Activated CD4-positive, alpha-beta T cell treated with anti-CD3 and anti-CD28 coated beads, Interleukin-2, amount 10 ng/mL, durations not matched to agents 7 days and 5 days (primary cell): ENCODE measurements around the gene FMO1. TPM values are rescaled to one million over a fixed set of nuclear protein-coding genes. Genes with fewer than 3 reads are reported as not detected.

Experiments
- CTCF ChIA-PET: fragments of 350-600 bp; sonication (Branson Sonifier 250); formaldehyde crosslinking; loops from one replicate; lab custom pipeline; 2021; ENCODE audit warnings: antibody characterized with exemption; lab: Charles Lee
- POLR2A ChIA-PET: fragments of 350-600 bp; sonication (Branson Sonifier 250); formaldehyde crosslinking; loops from one replicate; lab custom pipeline; 2021; ENCODE audit warnings: antibody characterized with exemption; lab: Charles Lee
- DNase-seq: peaks from one replicate; pipeline ENCODE4 v3.0.0-alpha.2; 2020
- H3K27ac Mint-ChIP-seq: one replicate; pipeline ENCODE4 v1.8.0; 2021; ENCODE audit warnings: mild to moderate bottlenecking, moderate library complexity, mixed read lengths
- H3K27me3 Mint-ChIP-seq: one replicate; pipeline ENCODE4 v1.8.0; 2021; ENCODE audit warnings: mixed read lengths
- H3K36me3 Mint-ChIP-seq: one replicate; pipeline ENCODE4 v1.8.0; 2021; ENCODE audit warnings: low read depth, mixed read lengths
- H3K4me1 Mint-ChIP-seq: one replicate; pipeline ENCODE4 v1.8.0; 2021; ENCODE audit warnings: mixed read lengths
- H3K4me3 Mint-ChIP-seq: one replicate; pipeline ENCODE4 v1.8.0; 2021; ENCODE audit warnings: mild to moderate bottlenecking, moderate library complexity, mixed read lengths
- H3K9me3 Mint-ChIP-seq: one replicate; pipeline ENCODE4 v1.8.0; 2021; ENCODE audit warnings: mixed read lengths
- total RNA-seq, 2 experiments: library from RNA; stranded (reverse); gene quantifications; one replicate each; pipeline ENCODE4 v1.2.3, GENCODE V29; 2021

Gene FMO1
- total RNA-seq, 2 experiments from 2014 or later, result not detected

- peaks cover 10% of the 10 kb centered on the region for H3K4me1 Mint-ChIP-seq
- H3K4me3 Mint-ChIP-seq, result no peak overlapping the region
- H3K27me3 Mint-ChIP-seq, result peaks cover 46% of the 10 kb centered on the region
- no peak for DNase-seq
- POLR2A ChIA-PET, result no interaction called here
- CTCF ChIA-PET, result interaction anchor here (0.8 kb wide), 1 partner anchor 64 kb away, joined by 3 read pairs; the partner anchor contains the start of gene FMO4
- no peaks in the 10 kb centered on the region for H3K36me3 Mint-ChIP-seq
- H3K27ac Mint-ChIP-seq, result no peak overlapping the region
- H3K9me3 Mint-ChIP-seq, result no peaks in the 10 kb centered on the region
Measured at GRCh38 chr1:171250263-171250662, 2.0 kb downstream of the FMO1 start.

GRCh38 chr1:171251042-171251951 is 3.0 kb downstream of the FMO1 start:
- ChIA-PET CTCF (no interaction called here), POLR2A (no interaction called here)
- H3K36me3 Mint-ChIP-seq, result no peaks in the 10 kb centered on the region
- H3K9me3 Mint-ChIP-seq, result no peaks in the 10 kb centered on the region
- H3K4me1 Mint-ChIP-seq, result peaks cover 10% of the 10 kb centered on the region
- H3K27ac Mint-ChIP-seq, result no peak overlapping the region
- peaks cover 46% of the 10 kb centered on the region for H3K27me3 Mint-ChIP-seq
- DNase-seq, result peak; percentile 29
- peak overlapping the region; percentile 78 for H3K4me3 Mint-ChIP-seq

- Mint-ChIP-seq H3K27me3 (peaks cover 46% of the 10 kb centered on the region), H3K4me3 (peak overlapping the region; percentile 78), H3K27ac (no peak overlapping the region), H3K36me3 (no peaks in the 10 kb centered on the region), H3K9me3 (no peaks in the 10 kb centered on the region), H3K4me1 (peaks cover 10% of the 10 kb centered on the region)
- CTCF ChIA-PET, result no interaction called here
- POLR2A ChIA-PET, result no interaction called here
- no peak for DNase-seq
Measured at GRCh38 chr1:171251952-171252300, 3.6 kb downstream of the FMO1 start.

GRCh38 chr1:171252482-171252881 is 4.2 kb downstream of the FMO1 start:
- peaks cover 10% of the 10 kb centered on the region for H3K4me1 Mint-ChIP-seq
- peak; percentile 17 for DNase-seq
- no peaks in the 10 kb centered on the region for H3K9me3 Mint-ChIP-seq
- H3K36me3 Mint-ChIP-seq, result no peaks in the 10 kb centered on the region
- peaks cover 45% of the 10 kb centered on the region for H3K27me3 Mint-ChIP-seq
- H3K4me3 Mint-ChIP-seq, result no peak overlapping the region
- POLR2A ChIA-PET, result no interaction called here
- CTCF ChIA-PET, result no interaction called here
- H3K27ac Mint-ChIP-seq, result no peak overlapping the region

- no peak for DNase-seq
- no peaks in the 10 kb centered on the region for H3K36me3 Mint-ChIP-seq
- peaks cover 10% of the 10 kb centered on the region for H3K4me1 Mint-ChIP-seq
- CTCF ChIA-PET, result no interaction called here
- POLR2A ChIA-PET, result no interaction called here
- no peak overlapping the region for H3K4me3 Mint-ChIP-seq
- peaks cover 29% of the 10 kb centered on the region for H3K27me3 Mint-ChIP-seq
- no peaks in the 10 kb centered on the region for H3K9me3 Mint-ChIP-seq
- H3K27ac Mint-ChIP-seq, result no peak overlapping the region
Measured at GRCh38 chr1:171254859-171255258, 6.6 kb downstream of the FMO1 start.

- Mint-ChIP-seq H3K4me1 (peaks cover 5% of the 10 kb centered on the region), H3K27me3 (peaks cover 14% of the 10 kb centered on the region), H3K27ac (no peak overlapping the region), H3K4me3 (no peak overlapping the region), H3K9me3 (no peaks in the 10 kb centered on the region), H3K36me3 (no peaks in the 10 kb centered on the region)
- CTCF ChIA-PET, result no interaction called here
- no peak for DNase-seq
- POLR2A ChIA-PET, result no interaction called here
Measured at GRCh38 chr1:171256940-171257606, 8.8 kb downstream of the FMO1 start.

- no peak overlapping the region for H3K4me3 Mint-ChIP-seq
- no peak overlapping the region for H3K27ac Mint-ChIP-seq
- peaks cover 1% of the 10 kb centered on the region for H3K4me1 Mint-ChIP-seq
- peaks cover 13% of the 10 kb centered on the region for H3K27me3 Mint-ChIP-seq
- H3K9me3 Mint-ChIP-seq, result no peaks in the 10 kb centered on the region
- no peak for DNase-seq
- CTCF ChIA-PET, result no interaction called here
- POLR2A ChIA-PET, result no interaction called here
- H3K36me3 Mint-ChIP-seq, result no peaks in the 10 kb centered on the region
Measured at GRCh38 chr1:171257607-171258076, 9.3 kb downstream of the FMO1 start.

GRCh38 chr1:171258429-171258828 is 10.1 kb downstream of the FMO1 start:
- ChIA-PET CTCF (no interaction called here), POLR2A (no interaction called here)
- no peak for DNase-seq
- Mint-ChIP-seq H3K36me3 (no peaks in the 10 kb centered on the region), H3K9me3 (no peaks in the 10 kb centered on the region), H3K27me3 (peaks cover 8% of the 10 kb centered on the region), H3K4me3 (no peak overlapping the region), H3K4me1 (no peaks in the 10 kb centered on the region), H3K27ac (no peak overlapping the region)

- CTCF ChIA-PET, result no interaction called here
- H3K36me3 Mint-ChIP-seq, result no peaks in the 10 kb centered on the region
- H3K4me1 Mint-ChIP-seq, result no peaks in the 10 kb centered on the region
- H3K4me3 Mint-ChIP-seq, result no peak overlapping the region
- no peak overlapping the region for H3K27ac Mint-ChIP-seq
- DNase-seq, result no peak
- H3K27me3 Mint-ChIP-seq, result peaks cover 8% of the 10 kb centered on the region
- no peaks in the 10 kb centered on the region for H3K9me3 Mint-ChIP-seq
- POLR2A ChIA-PET, result no interaction called here
Measured at GRCh38 chr1:171258943-171259342, 10.6 kb downstream of the FMO1 start.

GRCh38 chr1:171261336-171261735 is 13.0 kb downstream of the FMO1 start:
- Mint-ChIP-seq H3K4me1 (no peaks in the 10 kb centered on the region), H3K27ac (no peak overlapping the region), H3K27me3 (peaks cover 3% of the 10 kb centered on the region), H3K4me3 (no peak overlapping the region), H3K36me3 (no peaks in the 10 kb centered on the region), H3K9me3 (no peaks in the 10 kb centered on the region)
- DNase-seq, result no peak
- ChIA-PET CTCF (no interaction called here), POLR2A (no interaction called here)

- Mint-ChIP-seq H3K4me1 (no peaks in the 10 kb centered on the region), H3K36me3 (no peaks in the 10 kb centered on the region)
- CTCF ChIA-PET, result no interaction called here
Measured at GRCh38 chr1:171263901-171264300, 15.6 kb downstream of the FMO1 start.

GRCh38 chr1:171265686-171266085 is 17.4 kb downstream of the FMO1 start:
- H3K27me3 Mint-ChIP-seq, result peaks cover 22% of the 10 kb centered on the region
- H3K4me1 Mint-ChIP-seq, result no peaks in the 10 kb centered on the region
- no peak overlapping the region for H3K27ac Mint-ChIP-seq
- DNase-seq, result no peak
- CTCF ChIA-PET, result no interaction called here
- no peaks in the 10 kb centered on the region for H3K9me3 Mint-ChIP-seq
- no peaks in the 10 kb centered on the region for H3K36me3 Mint-ChIP-seq
- POLR2A ChIA-PET, result no interaction called here
- H3K4me3 Mint-ChIP-seq, result no peak overlapping the region

More at GRCh38 chr1:171263901-171264300, 15.6 kb downstream of the FMO1 start:
- Mint-ChIP-seq H3K27ac (no peak overlapping the region), H3K27me3 (peaks cover 12% of the 10 kb centered on the region), H3K9me3 (no peaks in the 10 kb centered on the region), H3K4me3 (no peak overlapping the region)
- DNase-seq, result no peak
- POLR2A ChIA-PET, result no interaction called here

GRCh38 chr1:171266930-171267329 is 18.6 kb downstream of the FMO1 start:
- POLR2A ChIA-PET, result no interaction called here
- no peaks in the 10 kb centered on the region for H3K36me3 Mint-ChIP-seq
- H3K9me3 Mint-ChIP-seq, result no peaks in the 10 kb centered on the region
- no peak overlapping the region for H3K4me3 Mint-ChIP-seq
- DNase-seq, result no peak
- CTCF ChIA-PET, result no interaction called here
- no peak overlapping the region for H3K27ac Mint-ChIP-seq
- peaks cover 33% of the 10 kb centered on the region for H3K27me3 Mint-ChIP-seq
- H3K4me1 Mint-ChIP-seq, result no peaks in the 10 kb centered on the region
